Epithelial cell of esophagus (primary cell): Measurements from ENCODE around the gene DCLK1.

Source experiments
- DNase-seq: peaks from one replicate; pipeline ENCODE4 v3.0.0; 2010; ENCODE audit warnings: low read depth
- H3K4me3 ChIP-seq: 2 replicates; pipeline ENCODE4 v1.5.1; 2011; ENCODE audit warnings: mild to moderate bottlenecking, low read length, control low read depth
- CTCF ChIP-seq: IDR thresholded peaks from 2 replicates; pipeline ENCODE4 v1.5.1; 2011; ENCODE audit warnings: low read depth, mild to moderate bottlenecking, low read length, control low read depth, inconsistent platforms; ENCODE audit not compliant: insufficient read depth; ENCODE audit errors: missing control alignments

DCLK1 gene

DNA sequence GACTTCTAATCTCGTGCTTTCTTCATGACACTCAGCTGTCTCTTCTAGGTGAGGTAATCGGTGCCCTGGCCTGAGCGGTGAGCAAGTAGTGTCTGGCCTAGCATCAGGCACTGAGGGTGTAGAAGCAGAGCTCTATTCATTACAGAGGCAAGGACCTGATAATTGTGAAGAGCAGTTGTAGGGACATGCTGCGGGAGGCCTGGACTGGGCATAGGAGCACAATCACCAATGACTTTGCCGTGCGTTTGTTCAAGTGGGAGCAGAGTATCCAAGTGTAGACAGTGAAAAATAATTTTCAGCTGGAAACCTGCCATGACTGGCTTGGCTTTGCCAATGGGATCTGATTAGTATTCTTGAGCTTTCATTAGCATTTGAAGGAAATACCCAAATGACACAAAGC, 32.1 kb upstream of the DCLK1 start:
- no peak overlapping the region for H3K4me3 ChIP-seq
- TF ChIP-seq CTCF: no peak
- no peak for DNase-seq

DNA sequence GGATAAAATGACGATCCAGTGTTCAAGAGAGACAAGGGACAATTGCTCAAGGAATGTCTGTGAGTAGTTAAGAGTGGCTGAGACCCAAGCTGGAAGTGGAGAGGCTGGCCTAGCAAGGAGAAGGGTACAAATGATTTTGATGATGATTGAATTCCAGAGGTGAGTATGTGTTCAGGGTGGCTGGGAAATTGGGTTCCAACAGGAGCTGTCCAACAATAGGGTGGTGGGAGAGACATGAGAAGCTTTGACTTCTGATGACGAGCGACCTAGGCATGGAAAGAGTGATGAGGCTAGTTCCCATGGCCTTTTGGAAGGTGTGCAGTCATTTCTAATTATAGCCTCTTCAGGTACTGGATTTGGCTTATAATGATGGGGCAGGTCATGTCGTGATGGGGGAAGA, 29.1 kb upstream of the DCLK1 start:
- H3K4me3 ChIP-seq: no peak overlapping the region
- TF ChIP-seq CTCF: no peak
- no peak for DNase-seq

DNA sequence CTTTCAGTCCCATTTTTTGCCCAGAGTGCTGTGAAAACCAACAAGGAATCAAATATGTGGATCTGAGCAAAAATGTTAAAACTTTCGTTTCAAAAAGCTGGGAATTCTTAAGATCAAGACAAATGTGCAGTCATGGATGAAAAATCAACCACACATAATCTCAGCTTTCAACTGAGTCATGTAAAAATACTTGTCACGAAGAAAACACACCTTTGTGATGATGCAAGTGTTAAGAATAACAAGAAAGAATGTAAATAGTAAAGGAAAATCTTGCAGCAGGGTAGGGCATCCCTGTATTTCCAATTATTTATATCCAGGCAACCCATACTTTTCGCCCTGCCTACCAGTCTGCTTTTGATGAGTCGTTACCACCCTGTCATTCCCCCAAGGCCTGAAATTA, 27.4 kb upstream of the DCLK1 start:
- no peak overlapping the region for H3K4me3 ChIP-seq
- TF ChIP-seq CTCF: no peak
- peak; percentile 46 for DNase-seq

DNA sequence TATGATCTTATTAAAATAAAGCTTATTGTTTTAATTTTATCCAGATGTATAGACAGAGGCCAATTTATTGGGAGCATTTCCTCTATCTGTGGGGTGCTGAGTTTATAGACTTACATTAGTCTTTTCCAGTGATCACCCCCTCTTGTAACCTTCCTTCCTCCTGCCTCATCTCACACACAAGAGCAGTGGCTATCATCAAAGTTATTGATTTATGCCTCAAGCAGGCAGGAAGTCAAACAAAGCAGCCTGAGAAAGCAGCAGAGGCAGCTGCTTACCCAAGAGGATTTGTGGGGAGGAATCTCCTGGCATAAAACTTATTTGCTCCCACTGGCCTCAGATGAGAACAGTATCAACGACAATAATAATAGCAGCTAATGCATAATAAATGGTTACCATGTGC, 26.3 kb upstream of the DCLK1 start:
- DNase-seq: no peak
- H3K4me3 ChIP-seq: no peak overlapping the region
- no peak for TF ChIP-seq CTCF

DNA sequence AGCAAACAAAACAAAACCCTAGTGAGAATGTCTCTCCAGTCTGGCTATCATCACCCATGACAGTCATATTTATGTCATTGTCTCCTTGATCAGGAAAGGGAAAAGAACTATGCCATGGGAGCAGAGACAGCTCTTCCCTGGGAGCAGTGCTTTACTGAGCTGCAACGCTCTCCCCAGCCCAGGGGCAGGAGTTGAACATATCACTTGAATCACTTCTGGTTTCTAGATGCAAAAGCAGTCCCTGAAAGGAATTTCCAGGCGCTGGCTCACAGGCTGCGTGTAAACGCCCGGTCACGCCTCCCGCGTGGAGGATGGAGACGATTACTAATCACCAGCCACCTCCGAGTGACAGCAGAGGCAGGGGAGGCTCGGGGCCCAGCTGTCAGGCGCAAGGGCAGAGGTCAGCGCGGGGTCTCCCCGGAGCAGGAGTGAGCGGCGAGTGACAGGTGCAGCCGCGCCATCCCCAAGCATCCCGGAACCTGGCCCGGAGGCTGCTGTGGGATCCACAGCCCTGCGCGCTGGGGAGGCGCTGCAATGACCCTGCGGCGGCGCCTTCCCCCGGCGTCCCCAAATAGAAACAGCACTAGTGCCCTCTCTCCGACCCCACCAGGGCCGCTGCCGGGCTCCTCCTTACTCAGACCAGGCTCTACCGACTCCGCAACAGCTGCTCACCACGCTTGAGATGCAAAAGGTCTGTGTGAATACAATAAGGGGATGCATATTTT, 23.5 kb upstream of the DCLK1 start:
- no peak for TF ChIP-seq CTCF
- H3K4me3 ChIP-seq: no peak overlapping the region
- peak; percentile 12 for DNase-seq

DNA sequence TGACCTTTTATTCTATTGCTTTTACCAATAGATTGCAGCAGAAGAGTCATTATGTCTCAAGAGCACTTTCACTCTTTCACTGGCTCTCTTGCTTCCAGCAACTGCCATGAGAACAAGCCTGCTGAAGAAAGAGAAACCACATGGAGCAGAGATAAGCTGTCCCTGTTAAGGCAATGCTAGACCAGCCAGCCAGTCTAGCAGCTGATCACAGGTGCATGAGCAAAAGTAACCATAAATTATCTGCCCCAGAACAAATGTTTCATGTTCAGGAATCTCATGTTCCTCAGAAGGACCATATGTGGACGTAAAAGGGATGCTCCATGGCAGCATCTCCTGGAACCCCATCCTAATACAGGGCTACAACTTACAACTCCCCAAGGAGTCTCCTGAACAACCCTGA, 20.4 kb upstream of the DCLK1 start:
- no peak for TF ChIP-seq CTCF
- DNase-seq: no peak
- no peak overlapping the region for H3K4me3 ChIP-seq

- no peak for DNase-seq
- TF ChIP-seq CTCF: no peak
- H3K4me3 ChIP-seq: no peak overlapping the region
Measured at GRCh38 chr13:36148446-36148845, 17.3 kb upstream of the DCLK1 start.
